ENCODE measurements around the gene PRKCE. TPM values are rescaled to one million over a fixed set of nuclear protein-coding genes. Genes with fewer than 3 reads are reported as not detected.

PRKCE gene
- total and polyA plus RNA-seq, 2 experiments from 2014 or later: 13.2 to 19.2 TPM

DNA sequence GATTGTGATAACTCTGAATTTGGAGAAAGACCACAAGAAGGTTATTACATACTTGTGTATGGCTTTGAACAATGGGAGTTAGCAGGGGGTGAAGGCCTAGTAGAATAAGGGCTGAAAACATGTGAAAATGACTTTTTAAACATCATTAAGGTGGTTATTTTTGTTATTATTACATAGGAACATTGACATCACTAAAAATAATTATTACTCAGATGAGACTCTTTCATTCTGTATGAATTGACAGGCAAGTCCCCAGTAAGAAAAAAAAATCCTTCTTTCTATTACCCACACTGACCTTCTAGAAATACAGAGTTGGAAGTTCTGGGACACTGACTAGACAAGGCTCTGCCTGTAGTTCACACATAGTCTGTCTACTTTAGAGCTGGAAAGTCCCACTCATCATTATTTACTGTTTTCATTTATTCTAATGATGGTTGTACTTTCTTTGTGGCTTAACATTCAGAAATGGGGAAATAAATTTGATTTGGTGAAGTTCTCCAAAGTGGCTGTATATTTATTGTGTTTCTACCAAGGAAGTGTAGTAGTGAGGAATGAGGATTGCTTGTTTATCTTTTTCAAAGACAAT is 426.1 kb downstream of the PRKCE start:
- Histone ChIP-seq H3K36me3 (no peaks in the 10 kb centered on the region), H3K4me3 (no peak overlapping the region), H3K4me1 (ENCODE audit: low read depth) (peaks cover 7% of the 10 kb centered on the region), H3K27ac (no peak overlapping the region), H3K9me3 (ENCODE audit: low read depth) (no peaks in the 10 kb centered on the region), H3K27me3 (no peaks in the 10 kb centered on the region)
- DNase-seq (ENCODE audit: low read depth in 1 of 2, low spot score in 1 of 2): no peak
- TF ChIP-seq, protein P1, sequence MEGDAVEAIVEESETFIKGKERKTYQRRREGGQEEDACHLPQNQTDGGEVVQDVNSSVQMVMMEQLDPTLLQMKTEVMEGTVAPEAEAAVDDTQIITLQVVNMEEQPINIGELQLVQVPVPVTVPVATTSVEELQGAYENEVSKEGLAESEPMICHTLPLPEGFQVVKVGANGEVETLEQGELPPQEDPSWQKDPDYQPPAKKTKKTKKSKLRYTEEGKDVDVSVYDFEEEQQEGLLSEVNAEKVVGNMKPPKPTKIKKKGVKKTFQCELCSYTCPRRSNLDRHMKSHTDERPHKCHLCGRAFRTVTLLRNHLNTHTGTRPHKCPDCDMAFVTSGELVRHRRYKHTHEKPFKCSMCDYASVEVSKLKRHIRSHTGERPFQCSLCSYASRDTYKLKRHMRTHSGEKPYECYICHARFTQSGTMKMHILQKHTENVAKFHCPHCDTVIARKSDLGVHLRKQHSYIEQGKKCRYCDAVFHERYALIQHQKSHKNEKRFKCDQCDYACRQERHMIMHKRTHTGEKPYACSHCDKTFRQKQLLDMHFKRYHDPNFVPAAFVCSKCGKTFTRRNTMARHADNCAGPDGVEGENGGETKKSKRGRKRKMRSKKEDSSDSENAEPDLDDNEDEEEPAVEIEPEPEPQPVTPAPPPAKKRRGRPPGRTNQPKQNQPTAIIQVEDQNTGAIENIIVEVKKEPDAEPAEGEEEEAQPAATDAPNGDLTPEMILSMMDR (IDR thresholded peaks at IDR 0.05; ENCODE audit: low read depth, low read length): no peak

DNA sequence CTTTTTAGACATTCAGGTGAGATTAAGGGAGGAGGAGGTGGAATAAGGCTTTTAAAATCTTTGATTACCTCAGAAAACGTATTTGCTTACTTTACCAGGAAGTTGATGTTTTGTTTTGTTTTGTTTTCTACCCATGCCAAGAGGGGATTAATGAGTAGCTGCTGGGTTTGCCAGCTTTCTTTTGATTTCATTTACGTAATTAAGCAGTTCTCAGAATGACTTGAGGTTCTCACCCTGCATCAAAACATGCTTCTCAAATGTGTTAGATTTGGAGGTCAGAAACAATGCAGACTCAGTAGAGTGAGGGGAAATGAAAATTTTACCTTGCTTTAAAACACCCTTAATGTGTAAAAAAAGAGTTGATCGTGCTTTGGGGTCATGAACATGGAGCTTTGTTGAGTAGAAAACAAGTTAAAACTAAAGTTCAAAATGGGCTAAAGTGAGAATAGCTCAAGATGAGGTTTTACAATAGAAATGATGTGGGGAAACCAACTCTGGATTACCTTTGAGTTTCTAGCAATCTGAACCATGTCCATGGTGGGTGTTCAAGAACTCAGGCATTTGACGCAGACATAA is 428.6 kb downstream of the PRKCE start:
- H3K27me3 ChIP-seq: no peaks in the 10 kb centered on the region
- DNase-seq (ENCODE audit: low read depth in 1 of 2, low spot score in 1 of 2): no peak
- H3K4me3 ChIP-seq: no peak overlapping the region
- TF ChIP-seq, protein P1 (IDR thresholded peaks at IDR 0.05; ENCODE audit: low read depth, low read length): no peak
- no peak overlapping the region for H3K27ac ChIP-seq
- no peaks in the 10 kb centered on the region for H3K36me3 ChIP-seq
- no peaks in the 10 kb centered on the region for H3K4me1 ChIP-seq (ENCODE audit: low read depth)
- H3K9me3 ChIP-seq (ENCODE audit: low read depth): no peaks in the 10 kb centered on the region

DNA sequence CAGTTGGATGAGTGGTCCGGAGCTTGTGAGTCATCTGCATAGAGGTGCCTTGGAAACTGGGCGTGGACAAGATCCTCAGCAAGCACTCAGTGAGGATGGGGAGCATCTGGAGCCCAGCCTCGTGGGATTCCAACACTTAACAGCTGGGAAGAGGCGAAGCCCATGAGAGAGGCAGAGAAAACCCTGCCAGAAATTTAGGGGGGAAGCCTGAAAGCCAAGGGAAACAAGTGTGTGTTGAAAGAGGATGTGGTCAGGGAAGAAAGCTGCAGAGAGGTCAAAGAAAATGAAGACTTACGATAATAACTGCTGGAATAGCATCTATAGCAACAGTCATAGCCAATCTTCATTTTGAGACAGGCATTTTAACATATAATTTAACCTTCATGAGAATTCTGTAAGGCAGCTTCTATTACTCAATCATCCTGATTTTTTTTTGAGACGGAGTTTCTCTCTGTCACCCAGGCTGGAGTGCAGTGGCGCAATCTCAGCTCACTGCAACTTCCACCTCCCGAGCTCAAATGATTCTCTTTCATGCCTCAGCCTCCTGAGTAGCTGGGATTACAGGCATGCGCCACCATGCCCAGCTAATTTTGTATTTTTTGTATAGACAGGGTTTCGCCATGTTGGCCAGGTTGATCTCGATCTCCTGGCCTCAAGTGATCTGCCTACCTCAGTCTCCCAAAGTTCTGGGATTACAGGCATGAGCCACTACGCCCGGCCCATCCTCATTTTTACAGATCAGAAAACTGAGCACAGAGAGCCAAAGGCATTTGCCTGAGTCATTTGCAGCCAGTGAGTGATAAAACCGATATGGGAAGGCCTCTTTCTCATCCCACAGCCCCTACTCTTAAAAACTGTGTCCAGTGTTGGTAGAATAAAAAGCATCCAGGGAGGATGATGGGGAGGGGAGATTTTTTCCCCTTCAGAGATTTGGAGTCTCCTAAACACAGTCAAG is 431.3 kb downstream of the PRKCE start:
- H3K4me1 ChIP-seq (ENCODE audit: low read depth): no peaks in the 10 kb centered on the region
- peak in 1 of 2 donors; percentile 99 for DNase-seq (ENCODE audit: low read depth in 1 of 2, low spot score in 1 of 2)
- H3K27ac ChIP-seq: no peak overlapping the region

DNA sequence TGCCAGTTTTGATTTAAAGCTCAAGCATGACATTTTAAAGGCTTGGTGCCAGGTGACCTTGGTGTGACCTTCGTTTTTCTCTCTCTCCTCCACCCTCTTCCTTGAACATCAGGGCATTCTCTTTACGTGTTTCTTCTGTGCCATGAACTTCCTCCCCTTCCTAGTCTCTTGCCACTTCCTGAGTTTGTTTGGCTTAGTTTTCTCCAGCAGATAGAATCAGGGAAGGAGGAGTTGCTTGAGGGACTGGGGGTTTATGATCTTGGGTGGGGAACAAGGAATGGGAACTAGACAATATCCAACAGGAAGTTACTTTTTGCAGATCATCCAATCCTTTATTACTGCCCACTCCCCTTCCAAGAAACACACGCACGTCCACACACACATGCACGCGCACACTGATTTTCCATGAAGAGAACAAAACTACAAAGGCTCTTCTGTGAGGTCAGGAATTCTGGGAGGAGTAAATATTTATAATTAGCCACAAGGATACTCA is 435.1 kb downstream of the PRKCE start:
- Histone ChIP-seq H3K27ac (no peak overlapping the region), H3K4me1 (ENCODE audit: low read depth) (no peaks in the 10 kb centered on the region), H3K9me3 (ENCODE audit: low read depth) (no peaks in the 10 kb centered on the region), H3K27me3 (no peaks in the 10 kb centered on the region), H3K36me3 (peaks cover 6% of the 10 kb centered on the region), H3K4me3 (no peak overlapping the region)
- TF ChIP-seq, protein P1 (IDR thresholded peaks at IDR 0.05; ENCODE audit: low read depth, low read length): no peak
- DNase-seq (ENCODE audit: low read depth in 1 of 2, low spot score in 1 of 2): no peak

More for the DNA sequence above, 431.3 kb downstream of the PRKCE start:
- no peaks in the 10 kb centered on the region for H3K27me3 ChIP-seq
- no peaks in the 10 kb centered on the region for H3K9me3 ChIP-seq (ENCODE audit: low read depth)
- TF ChIP-seq, protein P1 (IDR thresholded peaks at IDR 0.05; ENCODE audit: low read depth, low read length): no peak
- no peak overlapping the region for H3K4me3 ChIP-seq
- no peaks in the 10 kb centered on the region for H3K36me3 ChIP-seq

DNA sequence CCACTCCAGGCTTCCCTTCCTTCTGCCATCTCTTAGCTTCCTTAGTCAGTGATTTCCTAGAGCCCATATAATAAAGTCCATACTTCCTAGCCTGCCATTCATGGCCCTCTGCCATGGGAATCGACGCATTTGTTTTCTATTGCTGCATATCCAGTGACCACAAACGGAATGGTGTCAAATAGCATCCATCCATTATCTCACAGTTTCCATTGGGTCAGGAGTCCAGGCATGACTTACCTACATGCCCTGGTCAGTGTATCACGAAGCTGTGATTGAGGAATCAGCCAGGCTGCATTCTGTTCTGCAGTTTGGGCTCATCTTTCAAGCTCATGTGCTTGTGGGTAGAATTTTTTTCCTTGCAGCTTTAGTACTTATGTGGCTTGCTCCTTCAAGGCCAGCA is 436.0 kb downstream of the PRKCE start:
- no peaks in the 10 kb centered on the region for H3K9me3 ChIP-seq (ENCODE audit: low read depth)
- no peak for DNase-seq (ENCODE audit: low read depth in 1 of 2, low spot score in 1 of 2)

More for the DNA sequence above, 436.0 kb downstream of the PRKCE start:
- Histone ChIP-seq H3K27ac (no peak overlapping the region), H3K36me3 (peaks cover 6% of the 10 kb centered on the region), H3K27me3 (no peaks in the 10 kb centered on the region), H3K4me1 (ENCODE audit: low read depth) (peaks cover 7% of the 10 kb centered on the region), H3K4me3 (no peak overlapping the region)
- TF ChIP-seq, protein P1 (IDR thresholded peaks at IDR 0.05; ENCODE audit: low read depth, low read length): no peak
